DMS114 treated with DMSO at 0.1 percent for 48 hours (cell line): ENCODE results near the gene MAGEA12.
"Not testable (repeated sequence)": the region's sequence is repeated elsewhere in the genome, so short reads cannot be mapped to it uniquely, and the experiment has no call there.

Experiments
- DNase-seq: peaks from one replicate; lab custom pipeline; 2025; ENCODE audit not compliant: unreplicated experiment; lab: John Stamatoyannopoulos, UW

Gene MAGEA12

GRCh38 chrX:152761582-152761981 lies 28.0 kb downstream of the MAGEA12 start:
- not testable (repeated sequence) for DNase-seq

- not testable (repeated sequence) for DNase-seq
Observed at GRCh38 chrX:152766562-152766961, 33.0 kb downstream of the MAGEA12 start.

GRCh38 chrX:152769549-152770289 lies 36.2 kb downstream of the MAGEA12 start, which contains the start of gene MAGEA6:
TSS of gene MAGEA6 (minus strand) at chrX:152769689. CDS start at chrX:152767650, 2,039 bp downstream.
- DNase-seq, result not testable (repeated sequence)

- not testable (repeated sequence) for DNase-seq
Observed at GRCh38 chrX:152787062-152787461, 53.5 kb downstream of the MAGEA12 start.
